Osteoblast (primary cell): Measurements from ENCODE around the gene PIGT. TPM values are rescaled to one million over a fixed set of nuclear protein-coding genes. Genes with fewer than 3 reads are reported as not detected.
A peak's percentile ranks its signal among the peaks of the same experiment; 100 is the strongest.

Experiments
- DNase-seq: peaks from one replicate; pipeline ENCODE4 v3.0.0; 2011; ENCODE audit warnings: low spot score, mixed read lengths; ENCODE audit not compliant: insufficient read length; ENCODE audit errors: missing footprints
- H2AFZ ChIP-seq: 2 replicates; pipeline ENCODE4 v1.6.0; 2011; ENCODE audit warnings: mild to moderate bottlenecking, low read length
- H3K27ac ChIP-seq: 2 replicates; pipeline ENCODE4 v1.5.1; 2011; ENCODE audit warnings: mild to moderate bottlenecking, low read depth, low read length, moderate library complexity
- H3K27me3 ChIP-seq: 2 replicates; pipeline ENCODE4 v1.6.0; 2012; ENCODE audit warnings: mild to moderate bottlenecking, control low read depth, inconsistent platforms, low read length, moderate library complexity; ENCODE audit not compliant: insufficient read depth
- H3K36me3 ChIP-seq: 2 replicates; pipeline ENCODE4 v1.5.1; 2011; ENCODE audit warnings: mild to moderate bottlenecking, low read length, control low read depth, moderate library complexity; ENCODE audit not compliant: insufficient read depth
- H3K4me1 ChIP-seq: 2 replicates; pipeline ENCODE4 v1.5.1; 2011; ENCODE audit warnings: mild to moderate bottlenecking, low read length, control low read depth, moderate library complexity; ENCODE audit not compliant: insufficient read depth
- H3K4me2 ChIP-seq: 2 replicates; pipeline ENCODE4 v1.6.0; 2011; ENCODE audit warnings: mild to moderate bottlenecking, low read length; ENCODE audit not compliant: insufficient read depth
- H3K4me3 ChIP-seq: fragments of 200-600 bp; sonication (generic); 3 replicates; pipeline ENCODE4 v1.5.1; 2012; ENCODE audit warnings: mild to moderate bottlenecking, low read length, inconsistent platforms; ENCODE audit not compliant: insufficient read depth
- H3K79me2 ChIP-seq: 2 replicates; pipeline ENCODE4 v1.6.0; 2012; ENCODE audit warnings: mild to moderate bottlenecking, low read length, control low read depth, inconsistent platforms; ENCODE audit not compliant: insufficient read depth
- H3K9me3 ChIP-seq: 2 replicates; pipeline ENCODE4 v1.5.1; 2011; ENCODE audit warnings: low read depth, low read length, control low read depth
- H4K20me1 ChIP-seq: 2 replicates; pipeline ENCODE4 v1.6.0; 2012; ENCODE audit warnings: mild to moderate bottlenecking, low read length, control low read depth; ENCODE audit not compliant: insufficient read depth
- CTCF ChIP-seq: IDR thresholded peaks from 2 replicates; pipeline ENCODE4 v1.5.1; 2011; ENCODE audit warnings: mild to moderate bottlenecking, low read depth, low read length, moderate library complexity; ENCODE audit errors: extremely low read depth
- total RNA-seq: library from RNA; depleted of rRNA; stranded (reverse); fragments of >200 nt; gene quantifications from 2 replicates; pipeline ENCODE4 v1.2.3, GENCODE V29; 2012

The PIGT gene
- total RNA-seq, 1 donor, result 52.8 TPM

DNA sequence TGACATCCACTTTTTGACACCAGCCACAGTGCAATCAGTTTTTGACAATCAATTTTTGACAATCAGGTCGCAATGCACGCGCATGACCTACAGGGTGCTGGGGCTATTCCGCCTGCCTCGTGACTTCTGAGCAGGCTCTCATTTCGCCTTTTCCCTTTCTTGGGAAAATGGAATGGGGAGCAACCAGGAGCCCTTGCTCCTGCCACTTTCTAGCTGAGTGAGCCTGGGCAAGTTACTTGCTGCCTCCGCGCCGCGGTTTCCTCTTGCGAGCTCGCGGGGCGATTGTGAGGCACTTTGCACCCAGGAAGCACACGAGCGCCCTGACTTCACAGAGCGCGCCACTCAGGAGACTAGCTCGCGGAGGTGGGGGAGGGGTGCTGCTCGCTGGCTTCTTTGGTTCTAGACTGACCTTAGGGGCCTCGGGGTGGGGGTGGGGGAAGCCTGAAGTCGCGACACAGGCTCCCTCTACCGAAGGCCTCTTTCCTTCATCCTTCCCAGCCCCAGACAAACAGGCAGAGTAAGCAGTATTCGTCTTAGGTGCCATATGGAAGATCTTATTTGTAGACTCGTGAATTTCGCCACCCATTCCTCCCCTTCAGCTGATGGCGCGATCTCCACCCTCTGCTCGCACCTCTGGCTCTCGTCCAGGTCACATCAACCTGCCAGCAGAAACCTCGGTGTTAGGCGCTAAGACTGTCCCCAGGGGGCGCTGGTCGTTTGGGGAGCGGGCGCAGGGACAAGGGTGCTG is 42.4 kb upstream of the PIGT start:
- Histone ChIP-seq H3K36me3 (no peaks in the 10 kb centered on the region), H3K9me3 (no peaks in the 10 kb centered on the region), H4K20me1 (no peaks in the 10 kb centered on the region), H3K4me1 (peaks cover 10% of the 10 kb centered on the region), H3K27me3 (no peaks in the 10 kb centered on the region), H2AFZ (peak overlapping the region; percentile 87), H3K4me3 (peak overlapping the region; percentile 80), H3K4me2 (peak overlapping the region; percentile 97), H3K27ac (peak overlapping the region; percentile 28), H3K79me2 (no peaks in the 10 kb centered on the region)
- peak; percentile 82 for TF ChIP-seq CTCF
- peak; percentile 91 for DNase-seq

DNA sequence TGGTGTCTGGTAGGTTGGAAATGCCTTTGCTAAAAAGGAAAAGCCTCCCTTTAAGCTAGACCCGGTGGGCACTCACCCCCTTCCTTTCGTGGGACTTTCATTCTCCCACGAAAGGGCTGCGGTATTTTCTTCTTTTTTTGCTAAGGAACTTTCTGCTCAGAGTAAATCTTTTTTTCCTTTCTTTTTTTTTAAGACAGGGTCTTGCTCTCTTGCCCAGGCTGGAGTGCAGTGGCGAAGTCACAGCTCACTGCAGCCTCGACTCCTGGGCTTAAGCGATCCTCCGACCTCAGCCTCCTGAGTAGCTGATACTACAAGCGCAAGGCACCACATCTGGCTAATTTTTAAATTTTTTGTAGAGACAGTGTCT is 41.9 kb upstream of the PIGT start:
- Histone ChIP-seq H4K20me1 (no peaks in the 10 kb centered on the region), H3K9me3 (no peaks in the 10 kb centered on the region), H3K4me3 (peak overlapping the region; percentile 80), H3K27me3 (no peaks in the 10 kb centered on the region), H3K36me3 (no peaks in the 10 kb centered on the region), H3K4me2 (peak overlapping the region; percentile 97), H2AFZ (no peak overlapping the region), H3K4me1 (peaks cover 10% of the 10 kb centered on the region), H3K27ac (no peak overlapping the region), H3K79me2 (no peaks in the 10 kb centered on the region)
- TF ChIP-seq CTCF, result no peak
- no peak for DNase-seq

DNA sequence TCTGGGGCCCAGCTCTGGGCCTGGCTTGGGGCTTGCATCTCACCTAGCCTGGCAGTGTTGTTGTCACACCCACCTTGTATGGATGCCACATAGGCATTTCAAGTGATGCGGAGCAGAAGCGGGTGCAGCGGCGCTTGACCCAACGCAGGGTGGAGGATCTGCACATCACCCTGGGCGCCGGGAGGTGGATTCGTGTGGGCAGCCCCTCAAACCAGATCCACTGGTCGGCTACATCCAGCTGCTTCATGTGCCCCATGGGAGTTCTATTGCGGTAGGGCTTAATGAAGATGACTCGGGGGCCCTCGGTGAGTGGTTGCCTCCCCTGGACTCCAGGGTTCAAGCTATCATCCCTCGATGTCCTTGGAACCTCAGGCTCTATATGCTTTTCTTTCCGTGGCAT is 41.0 kb upstream of the PIGT start:
- H4K20me1 ChIP-seq, result no peaks in the 10 kb centered on the region
- no peak overlapping the region for H2AFZ ChIP-seq
- H3K4me2 ChIP-seq, result no peak overlapping the region
- H3K36me3 ChIP-seq, result no peaks in the 10 kb centered on the region
- no peaks in the 10 kb centered on the region for H3K9me3 ChIP-seq
- no peak overlapping the region for H3K27ac ChIP-seq
- H3K4me3 ChIP-seq, result no peak overlapping the region
- no peaks in the 10 kb centered on the region for H3K79me2 ChIP-seq
- peaks cover 10% of the 10 kb centered on the region for H3K4me1 ChIP-seq
- no peak for TF ChIP-seq CTCF
- no peaks in the 10 kb centered on the region for H3K27me3 ChIP-seq
- DNase-seq, result no peak

GRCh38 chr20:45377269-45377668 is 38.7 kb upstream of the PIGT start:
- no peak for TF ChIP-seq CTCF
- DNase-seq, result no peak
- no peak overlapping the region for H3K27ac ChIP-seq
- no peaks in the 10 kb centered on the region for H3K36me3 ChIP-seq
- no peak overlapping the region for H3K4me2 ChIP-seq
- no peaks in the 10 kb centered on the region for H3K27me3 ChIP-seq
- H3K9me3 ChIP-seq, result no peaks in the 10 kb centered on the region
- H2AFZ ChIP-seq, result no peak overlapping the region
- H3K79me2 ChIP-seq, result no peaks in the 10 kb centered on the region
- no peaks in the 10 kb centered on the region for H4K20me1 ChIP-seq
- no peak overlapping the region for H3K4me3 ChIP-seq
- peaks cover 10% of the 10 kb centered on the region for H3K4me1 ChIP-seq
